ENCODE results near the gene NPW.

NPW gene

DNA sequence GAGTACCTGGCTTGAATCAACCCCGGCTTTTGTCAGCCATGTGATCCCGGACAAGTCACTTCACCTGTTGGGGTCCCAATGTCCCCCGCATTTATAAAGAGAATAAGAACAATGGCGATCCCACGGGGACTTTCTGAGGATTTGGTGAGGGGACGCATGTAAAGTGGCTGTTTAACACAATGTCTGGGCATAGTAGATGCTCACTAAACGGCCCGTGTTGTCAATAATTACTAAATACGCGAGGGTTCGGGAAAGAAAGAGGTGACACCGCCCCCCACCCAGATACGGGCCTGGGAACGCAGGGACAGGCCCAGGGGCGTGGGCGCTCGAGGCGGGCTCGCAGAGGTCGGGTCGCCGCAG lies 28.0 kb upstream of the NPW start:
- TF ChIP-seq CTCF (IDR thresholded peaks at IDR 0.05), result no peak
- no peaks in the 10 kb centered on the region for H3K36me3 ChIP-seq (ENCODE audit: control insufficient read depth, insufficient read depth, low read length)
- H3K4me1 ChIP-seq, result peaks cover 3% of the 10 kb centered on the region
- H3K4me2 ChIP-seq (ENCODE audit: low read length), result no peak overlapping the region
- no peaks in the 10 kb centered on the region for H3K27me3 ChIP-seq (ENCODE audit: control insufficient read depth, insufficient read depth, low read length)
- no peak overlapping the region for H3K9ac ChIP-seq
- H3K79me2 ChIP-seq, result no peaks in the 10 kb centered on the region
- H2AFZ ChIP-seq, result no peak overlapping the region
- no peak overlapping the region for H3K27ac ChIP-seq
- H3K9me3 ChIP-seq (ENCODE audit: control insufficient read depth, low read length), result no peaks in the 10 kb centered on the region
- H3K4me3 ChIP-seq (ENCODE audit: low read depth, low read length), result peak overlapping the region; percentile 11

DNA sequence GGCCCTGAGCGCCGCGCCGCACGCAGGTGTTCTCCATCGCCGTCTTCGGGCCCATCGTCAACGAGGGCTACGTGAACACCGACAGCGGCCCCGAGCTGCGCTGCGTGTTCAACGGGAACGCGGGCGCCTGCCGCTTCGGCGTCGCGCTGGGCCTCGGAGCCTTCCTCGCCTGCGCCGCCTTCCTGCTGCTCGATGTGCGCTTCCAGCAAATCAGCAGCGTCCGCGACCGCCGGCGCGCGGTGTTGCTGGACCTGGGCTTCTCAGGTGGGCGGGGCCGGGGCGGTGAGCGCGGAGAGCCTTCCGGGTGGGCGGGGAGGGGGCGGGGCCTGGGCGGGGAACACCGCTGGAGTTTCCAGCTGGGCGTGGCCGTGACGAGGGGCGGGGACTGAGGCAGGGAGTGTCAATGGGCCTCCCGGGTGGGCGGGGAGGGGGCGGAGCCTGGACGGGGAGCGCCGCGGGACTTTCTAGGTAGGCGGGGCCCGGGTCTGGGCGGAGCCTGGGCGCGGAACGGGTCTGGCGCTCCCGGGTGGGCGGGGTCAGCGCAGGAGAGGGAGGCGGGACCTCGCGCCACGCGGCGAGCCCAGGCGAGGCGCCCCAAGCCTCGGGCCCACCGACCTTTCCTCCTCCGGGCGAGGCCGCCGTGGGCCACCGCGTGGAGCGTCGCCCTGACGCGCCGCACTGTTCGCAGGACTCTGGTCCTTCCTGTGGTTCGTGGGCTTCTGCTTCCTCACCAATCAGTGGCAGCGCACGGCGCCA lies 27.5 kb upstream of the NPW start:
- no peaks in the 10 kb centered on the region for H3K79me2 ChIP-seq
- H2AFZ ChIP-seq, result no peak overlapping the region
- no peak overlapping the region for H3K4me2 ChIP-seq (ENCODE audit: low read length)
- H3K36me3 ChIP-seq (ENCODE audit: control insufficient read depth, insufficient read depth, low read length), result no peaks in the 10 kb centered on the region
- no peak overlapping the region for H3K27ac ChIP-seq
- H3K9me3 ChIP-seq (ENCODE audit: control insufficient read depth, low read length), result no peaks in the 10 kb centered on the region
- peak overlapping the region; percentile 11 for H3K4me3 ChIP-seq (ENCODE audit: low read depth, low read length)
- H3K9ac ChIP-seq, result no peak overlapping the region
- peaks cover 3% of the 10 kb centered on the region for H3K4me1 ChIP-seq
- H3K27me3 ChIP-seq (ENCODE audit: control insufficient read depth, insufficient read depth, low read length), result no peaks in the 10 kb centered on the region
- no peak for TF ChIP-seq CTCF (IDR thresholded peaks at IDR 0.05)

DNA sequence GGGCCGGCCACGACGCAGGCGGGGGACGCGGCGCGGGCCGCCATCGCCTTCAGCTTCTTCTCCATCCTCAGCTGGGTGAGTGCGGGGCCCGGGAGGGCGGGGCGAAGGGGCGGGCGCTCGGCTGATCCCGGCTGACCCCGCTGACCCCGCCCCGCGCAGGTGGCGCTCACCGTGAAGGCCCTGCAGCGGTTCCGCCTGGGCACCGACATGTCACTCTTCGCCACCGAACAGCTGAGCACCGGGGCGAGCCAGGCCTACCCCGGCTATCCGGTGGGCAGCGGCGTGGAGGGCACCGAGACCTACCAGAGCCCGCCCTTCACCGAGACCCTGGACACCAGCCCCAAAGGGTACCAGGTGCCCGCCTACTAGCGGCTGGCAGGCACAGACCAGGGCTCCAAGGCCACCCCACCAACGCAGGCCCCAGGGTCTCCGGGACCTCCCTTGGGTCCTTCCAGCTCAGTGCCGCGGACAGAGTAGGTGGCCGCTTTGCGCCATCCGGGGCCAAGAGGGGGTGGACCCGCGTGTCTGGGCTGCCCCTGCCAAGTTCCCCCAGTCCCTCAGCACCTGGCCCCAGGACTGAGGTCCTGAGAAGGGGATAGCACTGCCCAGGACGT lies 26.8 kb upstream of the NPW start:
- no peak overlapping the region for H3K4me3 ChIP-seq (ENCODE audit: low read depth, low read length)
- no peak overlapping the region for H3K27ac ChIP-seq
- no peaks in the 10 kb centered on the region for H3K79me2 ChIP-seq
- no peak overlapping the region for H3K9ac ChIP-seq
- H3K9me3 ChIP-seq (ENCODE audit: control insufficient read depth, low read length), result no peaks in the 10 kb centered on the region
- no peak overlapping the region for H3K4me2 ChIP-seq (ENCODE audit: low read length)
- no peak overlapping the region for H2AFZ ChIP-seq
- no peaks in the 10 kb centered on the region for H3K36me3 ChIP-seq (ENCODE audit: control insufficient read depth, insufficient read depth, low read length)
- H3K4me1 ChIP-seq, result peaks cover 3% of the 10 kb centered on the region
- TF ChIP-seq CTCF (IDR thresholded peaks at IDR 0.05), result no peak
- no peaks in the 10 kb centered on the region for H3K27me3 ChIP-seq (ENCODE audit: control insufficient read depth, insufficient read depth, low read length)

- Histone ChIP-seq H3K4me2 (ENCODE audit: low read length) (no peak overlapping the region), H2AFZ (no peak overlapping the region), H3K27ac (no peak overlapping the region), H3K27me3 (ENCODE audit: control insufficient read depth, insufficient read depth, low read length) (no peaks in the 10 kb centered on the region), H3K36me3 (ENCODE audit: control insufficient read depth, insufficient read depth, low read length) (no peaks in the 10 kb centered on the region), H3K4me1 (peaks cover 3% of the 10 kb centered on the region), H3K4me3 (ENCODE audit: low read depth, low read length) (no peak overlapping the region), H3K9ac (no peak overlapping the region), H3K79me2 (no peaks in the 10 kb centered on the region), H3K9me3 (ENCODE audit: control insufficient read depth, low read length) (no peaks in the 10 kb centered on the region)
- no peak for TF ChIP-seq CTCF (IDR thresholded peaks at IDR 0.05)
Observed at GRCh38 chr16:1993731-1994131, 25.9 kb upstream of the NPW start.
